AG09309 (cell line): ENCODE results near the gene FAT2.

Source experiments
- DNase-seq: peaks from one replicate; pipeline ENCODE4 v3.0.0-alpha.2; 2010; ENCODE audit warnings: low read depth
- H3K4me3 ChIP-seq: 2 replicates; pipeline ENCODE4 v1.5.1; 2011; ENCODE audit warnings: mild to moderate bottlenecking, low read depth, low read length, moderate library complexity; ENCODE audit not compliant: control insufficient read depth
- CTCF ChIP-seq: IDR thresholded peaks from 2 replicates; pipeline ENCODE4 v1.5.1; 2011; ENCODE audit warnings: mild to moderate bottlenecking, low read depth, low read length, inconsistent platforms; ENCODE audit not compliant: insufficient read depth, control insufficient read depth; ENCODE audit errors: missing control alignments

FAT2 gene

GRCh38 chr5:151557951-151558350 lies 33.2 kb downstream of the FAT2 start:
- no peak overlapping the region for H3K4me3 ChIP-seq
- no peak for TF ChIP-seq CTCF
- DNase-seq: no peak

DNA sequence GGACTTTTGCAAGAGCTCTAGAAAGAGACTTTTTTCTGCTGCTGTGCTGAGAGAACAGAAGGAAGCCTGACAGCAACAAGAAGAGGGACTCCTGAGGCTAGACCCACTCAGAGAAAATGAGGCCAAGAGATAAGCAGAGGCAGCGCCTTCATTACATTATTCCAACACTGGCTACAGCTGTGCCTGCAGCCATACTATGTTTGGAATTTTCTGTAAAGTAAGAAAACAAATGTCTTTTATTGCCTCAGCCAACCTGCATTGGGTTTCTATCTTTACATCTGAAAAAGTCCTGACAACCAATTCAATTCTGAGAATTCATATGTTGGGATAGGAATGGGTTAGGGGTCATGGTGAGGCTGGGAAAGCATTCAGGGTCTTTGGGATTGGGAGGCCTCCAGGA lies 33.7 kb downstream of the FAT2 start:
- H3K4me3 ChIP-seq: no peak overlapping the region
- no peak for TF ChIP-seq CTCF
- DNase-seq: no peak

- no peak overlapping the region for H3K4me3 ChIP-seq
- DNase-seq: no peak
- TF ChIP-seq CTCF: no peak
Measured at GRCh38 chr5:151556806-151557205, 34.3 kb downstream of the FAT2 start.

- no peak for TF ChIP-seq CTCF
- DNase-seq: no peak
- no peak overlapping the region for H3K4me3 ChIP-seq
Measured at GRCh38 chr5:151555760-151556576, 35.2 kb downstream of the FAT2 start.

DNA sequence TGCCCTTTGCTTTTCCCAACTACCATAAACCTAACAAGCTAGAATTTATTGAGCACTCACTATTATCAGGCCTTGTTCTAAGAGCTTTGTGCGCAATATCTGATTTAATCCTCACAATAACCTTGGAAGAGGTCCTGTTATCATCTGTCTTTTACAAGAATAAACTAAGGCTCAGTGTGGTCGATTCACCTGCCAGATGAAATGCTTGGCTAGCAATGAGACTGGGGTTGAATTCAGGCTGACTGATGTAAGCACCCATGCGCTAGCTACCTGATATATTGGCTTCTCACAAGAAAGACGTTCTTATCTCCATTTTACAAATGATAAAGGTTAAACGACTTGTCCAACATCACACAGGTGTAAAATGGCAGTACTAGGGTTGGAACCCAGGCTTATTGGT lies 37.4 kb downstream of the FAT2 start:
- no peak overlapping the region for H3K4me3 ChIP-seq
- no peak for TF ChIP-seq CTCF
- no peak for DNase-seq

DNA sequence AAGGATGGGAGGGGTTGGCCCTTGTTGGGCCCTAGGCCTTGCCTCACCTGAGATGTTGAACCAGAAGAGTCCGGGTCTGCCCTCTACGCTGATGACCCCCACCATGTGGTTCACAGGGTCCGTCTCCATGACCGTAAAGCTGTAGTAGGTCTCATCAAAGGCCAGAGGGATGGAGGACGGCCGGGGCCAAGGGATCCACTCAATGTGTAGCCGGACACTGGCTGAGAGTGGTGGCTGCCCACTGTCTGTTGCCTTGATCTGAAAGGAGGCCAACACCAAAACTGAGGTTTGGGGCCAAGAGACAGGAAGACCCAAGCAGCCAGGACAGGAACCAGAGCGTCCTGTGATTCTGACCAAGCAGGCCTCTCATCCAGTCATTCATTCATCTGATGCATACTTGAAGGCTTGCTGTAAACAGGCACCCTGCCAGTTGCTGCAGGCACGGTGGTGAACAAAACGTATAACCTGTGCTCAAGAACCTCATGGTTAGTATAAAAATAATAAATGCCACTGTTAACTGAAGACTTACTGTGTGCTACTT lies 37.9 kb downstream of the FAT2 start:
- no peak overlapping the region for H3K4me3 ChIP-seq
- DNase-seq: no peak
- no peak for TF ChIP-seq CTCF
